Mucosa of descending colon (tissue), 3 donors: Measurements from ENCODE around the gene SH3PXD2A. TPM values are rescaled to one million over a fixed set of nuclear protein-coding genes. Genes with fewer than 3 reads are reported as not detected.
A peak's percentile ranks its signal among the peaks of the same experiment; 100 is the strongest.

Source experiments
- ATAC-seq: fragments of 200-7000 bp; cut with Tn5 transposase; one replicate; pipeline ENCODE4 v1.9.1; 2020; ENCODE audit warnings: mild to moderate bottlenecking, moderate library complexity
- DNase-seq, 3 donors: peaks; one replicate each; pipeline ENCODE4 v3.0.0-alpha.2; 2020
- H3K36me3 ChIP-seq: fragments of 200-600 bp; one replicate; pipeline ENCODE4 v1.8.0; 2021; ENCODE audit warnings: low read depth, mild to moderate bottlenecking
- H3K4me1 ChIP-seq: fragments of 200-600 bp; one replicate; pipeline ENCODE4 v1.8.0; 2021; ENCODE audit warnings: low read depth, mild to moderate bottlenecking
- H3K4me3 ChIP-seq: fragments of 200-600 bp; one replicate; pipeline ENCODE4 v1.8.0; 2021; ENCODE audit warnings: mild to moderate bottlenecking
- H3K9me3 ChIP-seq: fragments of 200-600 bp; one replicate; pipeline ENCODE4 v1.8.0; 2021; ENCODE audit warnings: mild to moderate bottlenecking
- CTCF ChIP-seq: fragments of 200-600 bp; IDR thresholded peaks from one replicate; pipeline ENCODE4 v1.8.0; 2022; ENCODE audit warnings: antibody characterized with exemption, mild to moderate bottlenecking
- intact Hi-C, 2 donors: fragments of 100-400 bp; cut with DNase I in 1 of 2; cut with micrococcal nuclease in 1 of 2; formaldehyde crosslinking; loops; one replicate each; pipeline versions ENCODE4 v1.11.0 to v1.11.1; 2022; cut with DNase I, micrococcal nuclease
- total RNA-seq, 3 donors: library from RNA; stranded (reverse); fragmentation: NEBNext Ultra II Directional in 2 of 3; extraction: Animal tissue kit (Norgen Biotek cat#: 25700) in 2 of 3; gene quantifications; one replicate each; pipeline versions ENCODE4 v1.2.1 to v1.2.4, GENCODE V29; 2021 to 2023
- donor health status: DM: no; HTN: no; CAD: no; lungs with moderate emphysema.
- donor health status: DM: no; HTN: no; CAD: no.
- donor health status: DM: no; HTN: yes; CAD: no.

SH3PXD2A gene
- total RNA-seq, 3 donors from 2014 or later, result 46.1 to 91.4 (median 60.6) TPM

- Histone ChIP-seq H3K4me3 (no peak overlapping the region), H3K36me3 (no peaks in the 10 kb centered on the region), H3K4me1 (peaks cover 37% of the 10 kb centered on the region), H3K9me3 (no peaks in the 10 kb centered on the region)
- TF ChIP-seq CTCF, result no peak
- ATAC-seq (no peak), DNase-seq (no peak)
- intact Hi-C loops, result no loop called here
These were observed 53.3 kb downstream of the SH3PXD2A start for GRCh38 chr10:103802081-103802480.

GRCh38 chr10:103800789-103801540, 54.4 kb downstream of the SH3PXD2A start:
- H3K36me3 ChIP-seq, result no peaks in the 10 kb centered on the region
- H3K4me3 ChIP-seq, result no peak overlapping the region
- peaks cover 37% of the 10 kb centered on the region for H3K4me1 ChIP-seq
- ATAC-seq (peak; percentile 68), DNase-seq (peak in 1 of 3 donors; percentile 46)
- no peaks in the 10 kb centered on the region for H3K9me3 ChIP-seq
- no peak for TF ChIP-seq CTCF
- intact Hi-C loops, result no loop called here

DNA sequence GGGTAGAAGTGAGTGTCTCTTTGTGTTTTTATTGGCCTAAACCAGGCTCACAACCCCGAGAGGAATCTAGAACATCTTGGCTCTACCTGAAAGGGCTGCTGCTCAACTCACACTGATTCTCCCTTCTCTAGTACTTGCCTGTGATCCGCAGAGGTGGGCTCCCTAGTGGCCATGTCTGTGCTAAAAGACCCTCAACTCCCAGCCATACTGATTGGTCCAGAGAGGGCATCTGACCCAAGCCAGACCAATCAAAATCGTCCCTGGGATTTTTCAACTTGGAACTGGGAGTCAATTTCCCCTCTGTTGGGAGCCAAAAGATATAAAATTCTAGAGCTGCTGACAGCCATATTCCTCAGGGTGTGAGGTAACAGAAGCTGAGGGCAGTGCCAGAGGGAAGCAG, 55.3 kb downstream of the SH3PXD2A start:
- DNase-seq, result no peak
- intact Hi-C loops, result no loop called here
- no peak overlapping the region for H3K4me3 ChIP-seq
- H3K4me1 ChIP-seq, result peaks cover 37% of the 10 kb centered on the region
- TF ChIP-seq CTCF, result no peak
- H3K36me3 ChIP-seq, result no peaks in the 10 kb centered on the region
- no peaks in the 10 kb centered on the region for H3K9me3 ChIP-seq
- no peak for ATAC-seq

- intact Hi-C loops, result no loop called here
- no peak for TF ChIP-seq CTCF
- DNase-seq, result no peak
- Histone ChIP-seq H3K36me3 (no peaks in the 10 kb centered on the region), H3K4me3 (no peak overlapping the region), H3K4me1 (peaks cover 40% of the 10 kb centered on the region), H3K9me3 (no peaks in the 10 kb centered on the region)
- no peak for ATAC-seq
These were observed 56.0 kb downstream of the SH3PXD2A start for GRCh38 chr10:103799341-103799740.

DNA sequence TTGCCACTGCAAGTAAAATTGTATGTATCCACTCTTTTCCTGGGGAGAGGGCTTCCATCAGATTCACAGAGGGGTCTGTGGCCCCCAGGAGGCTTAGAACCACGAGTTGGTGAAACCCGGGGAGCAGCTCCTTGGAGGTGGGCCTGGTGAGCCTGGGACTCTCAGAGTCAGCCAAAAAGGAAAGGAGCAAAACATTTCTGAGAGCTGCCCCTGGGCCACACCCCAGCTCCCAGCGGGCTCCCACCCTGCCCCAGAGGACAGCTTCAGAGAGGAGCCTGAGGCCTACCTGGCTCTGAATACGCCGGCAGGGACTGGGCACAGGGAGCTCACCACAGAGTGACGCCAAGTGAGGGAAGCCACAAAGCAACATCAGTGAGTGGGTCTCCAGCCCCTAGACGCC, 56.9 kb downstream of the SH3PXD2A start:
- Histone ChIP-seq H3K4me3 (no peak overlapping the region), H3K9me3 (no peaks in the 10 kb centered on the region), H3K4me1 (peaks cover 39% of the 10 kb centered on the region), H3K36me3 (no peaks in the 10 kb centered on the region)
- intact Hi-C loops, result no loop called here
- DNase-seq, result no peak
- no peak for TF ChIP-seq CTCF
- ATAC-seq, result no peak
